K562 (cell line): Measurements from ENCODE around the gene ZNF575. TPM values are rescaled to one million over a fixed set of nuclear protein-coding genes. Genes with fewer than 3 reads are reported as not detected.
A peak's percentile ranks its signal among the peaks of the same experiment; 100 is the strongest.

Experiments used
- ATF1 ChIP-seq, 2 experiments: fragments of 450-650 bp in 1 of 2; IDR thresholded peaks; 2 replicates each; pipeline ENCODE4 v1.6.1; 2016; ENCODE audit warnings: missing compliant biosample characterization in 1 of 2, missing genetic modification characterization in 1 of 2
- DACH1 ChIP-seq: fragments of 450-650 bp; IDR thresholded peaks from 2 replicates; pipeline ENCODE4 v1.6.1; 2018; ENCODE audit not compliant: partially characterized antibody
- FOXJ2 ChIP-seq: fragments of 200-800 bp; sonication (Bioruptor generic); IDR thresholded peaks from 2 replicates; pipeline ENCODE4 v1.6.1; 2016; ENCODE audit warnings: missing genetic modification characterization, missing compliant biosample characterization
- HBP1 ChIP-seq: fragments of 450-650 bp; formaldehyde crosslinking; IDR thresholded peaks from 2 replicates; pipeline ENCODE4 v1.4.0; 2022; ENCODE audit warnings: missing genetic modification characterization
- KAT2B ChIP-seq: IDR thresholded peaks from one replicate; pipeline ENCODE4 v1.6.1; 2012; ENCODE audit warnings: low read depth, mild to moderate bottlenecking, control low read depth, inconsistent platforms, low read length, moderate library complexity
- MTA1 ChIP-seq: fragments of 450-650 bp; IDR thresholded peaks from 2 replicates; pipeline ENCODE4 v1.6.1; 2017; ENCODE audit warnings: borderline replicate concordance
- NCOR1 ChIP-seq: fragments of 450-650 bp; IDR thresholded peaks from 2 replicates; pipeline ENCODE4 v1.6.1; 2016; ENCODE audit warnings: mild to moderate bottlenecking, moderate library complexity
- OTX1 ChIP-seq: fragments of 450-650 bp; formaldehyde crosslinking; IDR thresholded peaks from 2 replicates; pipeline ENCODE4 v1.4.0; 2022; ENCODE audit warnings: mild to moderate bottlenecking
- RAD21 ChIP-seq, 2 experiments: fragments of 250-450 bp in 1 of 2; fragments of 450-650 bp in 1 of 2; sonication (Bioruptor Pico) in 1 of 2; formaldehyde crosslinking in 1 of 2; IDR thresholded peaks in 1 of 2; conservative IDR thresholded peaks in 1 of 2; 2 replicates each; pipeline versions ENCODE4 v1.4.0 to v1.8.0; 2020 to 2022; ENCODE audit warnings: mild to moderate bottlenecking in 2 of 2, moderate library complexity in 1 of 2
- XRCC4 ChIP-seq: IDR thresholded peaks from one replicate; pipeline ENCODE4 v1.6.1; 2011; ENCODE audit not compliant: insufficient read depth, insufficient read length; ENCODE audit errors: extremely low read depth
- ZFP36 ChIP-seq: fragments of 150-350 bp; IDR thresholded peaks from 2 replicates; pipeline ENCODE4 v1.6.1; 2018; ENCODE audit warnings: low read length, low read depth; ENCODE audit not compliant: partially characterized antibody
- ZNF76 ChIP-seq: fragments of 250-450 bp; sonication (Bioruptor Pico); IDR thresholded peaks from 2 replicates; pipeline ENCODE4 v1.4.0; 2020; ENCODE audit warnings: mild to moderate bottlenecking, moderate library complexity, borderline replicate concordance
- polyA plus RNA-seq, 8 experiments: library from polyadenylated mRNA; depleted of rRNA in 4 of 8; stranded (reverse) in 5 of 8; unstranded in 3 of 8; fragments of >200 nt; fragmentation: Nextera tagmentation in 2 of 8; fragmentation: Illumina TruSeq in 1 of 8; extraction: Ambion mirVana in 2 of 8; extraction: Trizol in 1 of 8; gene quantifications; 2 replicates each; pipeline versions ENCODE4 v1.2.1 to v1.2.3, GENCODE V29; 2011 to 2014; ENCODE audit warnings: inconsistent platforms in 1 of 8, missing spikeins in 1 of 8
- total RNA-seq, 7 experiments: library from RNA; depleted of rRNA in 6 of 7; stranded (reverse); fragments of >200 nt in 6 of 7; fragmentation: Illumina TruSeq in 2 of 7; extraction: Trizol in 2 of 7; gene quantifications; 2 replicates each; pipeline versions ENCODE4 v1.2.1 to v1.2.3, GENCODE V29; 2011 to 2021; ENCODE audit warnings: low replicate concordance in 1 of 7
- TF ChIP-seq, protein P1 (sequence below), 2 experiments: fragments of 450-650 bp; formaldehyde crosslinking in 1 of 2; IDR thresholded peaks; 2 replicates each; pipeline versions ENCODE4 v1.4.0 to v1.6.1; 2014 to 2020; ENCODE audit warnings: mild to moderate bottlenecking in 2 of 2, borderline replicate concordance in 1 of 2, low read depth in 1 of 2
- TF ChIP-seq, protein P2 (sequence below): sonication (generic); formaldehyde crosslinking; IDR thresholded peaks from 2 replicates; pipeline ENCODE4 v1.8.0; 2022; ENCODE audit warnings: missing genetic modification reagents, mild to moderate bottlenecking, borderline replicate concordance
- TF ChIP-seq, protein P3 (sequence below): sonication (generic); formaldehyde crosslinking; IDR thresholded peaks from 2 replicates; pipeline ENCODE4 v1.8.1; 2023; ENCODE audit warnings: mild to moderate bottlenecking, missing genetic modification reagents, moderate library complexity

The ZNF575 gene
- total and polyA plus RNA-seq, 9 of the 15 experiments (the other 6 are each of a cell fraction or from before 2014, with no cell fraction given), result 0.20 to 0.98 (median 0.32) TPM; not detected in 6

- no peak for TF ChIP-seq HBP1 (CRISPR knock-in tag)
- TF ChIP-seq FOXJ2 (tag), result no peak
- TF ChIP-seq KAT2B, result no peak
- TF ChIP-seq ZFP36, result no peak
- TF ChIP-seq DACH1, result peak; percentile 39
- no peak for TF ChIP-seq ZNF76 (CRISPR knock-in tag)
- TF ChIP-seq, protein P1, sequence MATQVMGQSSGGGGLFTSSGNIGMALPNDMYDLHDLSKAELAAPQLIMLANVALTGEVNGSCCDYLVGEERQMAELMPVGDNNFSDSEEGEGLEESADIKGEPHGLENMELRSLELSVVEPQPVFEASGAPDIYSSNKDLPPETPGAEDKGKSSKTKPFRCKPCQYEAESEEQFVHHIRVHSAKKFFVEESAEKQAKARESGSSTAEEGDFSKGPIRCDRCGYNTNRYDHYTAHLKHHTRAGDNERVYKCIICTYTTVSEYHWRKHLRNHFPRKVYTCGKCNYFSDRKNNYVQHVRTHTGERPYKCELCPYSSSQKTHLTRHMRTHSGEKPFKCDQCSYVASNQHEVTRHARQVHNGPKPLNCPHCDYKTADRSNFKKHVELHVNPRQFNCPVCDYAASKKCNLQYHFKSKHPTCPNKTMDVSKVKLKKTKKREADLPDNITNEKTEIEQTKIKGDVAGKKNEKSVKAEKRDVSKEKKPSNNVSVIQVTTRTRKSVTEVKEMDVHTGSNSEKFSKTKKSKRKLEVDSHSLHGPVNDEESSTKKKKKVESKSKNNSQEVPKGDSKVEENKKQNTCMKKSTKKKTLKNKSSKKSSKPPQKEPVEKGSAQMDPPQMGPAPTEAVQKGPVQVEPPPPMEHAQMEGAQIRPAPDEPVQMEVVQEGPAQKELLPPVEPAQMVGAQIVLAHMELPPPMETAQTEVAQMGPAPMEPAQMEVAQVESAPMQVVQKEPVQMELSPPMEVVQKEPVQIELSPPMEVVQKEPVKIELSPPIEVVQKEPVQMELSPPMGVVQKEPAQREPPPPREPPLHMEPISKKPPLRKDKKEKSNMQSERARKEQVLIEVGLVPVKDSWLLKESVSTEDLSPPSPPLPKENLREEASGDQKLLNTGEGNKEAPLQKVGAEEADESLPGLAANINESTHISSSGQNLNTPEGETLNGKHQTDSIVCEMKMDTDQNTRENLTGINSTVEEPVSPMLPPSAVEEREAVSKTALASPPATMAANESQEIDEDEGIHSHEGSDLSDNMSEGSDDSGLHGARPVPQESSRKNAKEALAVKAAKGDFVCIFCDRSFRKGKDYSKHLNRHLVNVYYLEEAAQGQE (IDR thresholded peaks at IDR 0.05; ENCODE audit: borderline replicate concordance), result no peak
- TF ChIP-seq, protein P1 (CRISPR knock-in tag; IDR thresholded peaks at IDR 0.05; ENCODE audit: low read depth), result no peak
- no peak for TF ChIP-seq ATF1 (CRISPR knock-in tag; IDR thresholded peaks at IDR 0.05)
- TF ChIP-seq ATF1 (tag; IDR thresholded peaks at IDR 0.05), result peak; percentile 28; the same call in 1 of the 2 replicates
- no peak for TF ChIP-seq OTX1
- TF ChIP-seq, protein P2, sequence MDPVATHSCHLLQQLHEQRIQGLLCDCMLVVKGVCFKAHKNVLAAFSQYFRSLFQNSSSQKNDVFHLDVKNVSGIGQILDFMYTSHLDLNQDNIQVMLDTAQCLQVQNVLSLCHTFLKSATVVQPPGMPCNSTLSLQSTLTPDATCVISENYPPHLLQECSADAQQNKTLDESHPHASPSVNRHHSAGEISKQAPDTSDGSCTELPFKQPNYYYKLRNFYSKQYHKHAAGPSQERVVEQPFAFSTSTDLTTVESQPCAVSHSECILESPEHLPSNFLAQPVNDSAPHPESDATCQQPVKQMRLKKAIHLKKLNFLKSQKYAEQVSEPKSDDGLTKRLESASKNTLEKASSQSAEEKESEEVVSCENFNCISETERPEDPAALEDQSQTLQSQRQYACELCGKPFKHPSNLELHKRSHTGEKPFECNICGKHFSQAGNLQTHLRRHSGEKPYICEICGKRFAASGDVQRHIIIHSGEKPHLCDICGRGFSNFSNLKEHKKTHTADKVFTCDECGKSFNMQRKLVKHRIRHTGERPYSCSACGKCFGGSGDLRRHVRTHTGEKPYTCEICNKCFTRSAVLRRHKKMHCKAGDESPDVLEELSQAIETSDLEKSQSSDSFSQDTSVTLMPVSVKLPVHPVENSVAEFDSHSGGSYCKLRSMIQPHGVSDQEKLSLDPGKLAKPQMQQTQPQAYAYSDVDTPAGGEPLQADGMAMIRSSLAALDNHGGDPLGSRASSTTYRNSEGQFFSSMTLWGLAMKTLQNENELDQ (CRISPR knock-in tag), result no peak
- TF ChIP-seq, protein P3, sequence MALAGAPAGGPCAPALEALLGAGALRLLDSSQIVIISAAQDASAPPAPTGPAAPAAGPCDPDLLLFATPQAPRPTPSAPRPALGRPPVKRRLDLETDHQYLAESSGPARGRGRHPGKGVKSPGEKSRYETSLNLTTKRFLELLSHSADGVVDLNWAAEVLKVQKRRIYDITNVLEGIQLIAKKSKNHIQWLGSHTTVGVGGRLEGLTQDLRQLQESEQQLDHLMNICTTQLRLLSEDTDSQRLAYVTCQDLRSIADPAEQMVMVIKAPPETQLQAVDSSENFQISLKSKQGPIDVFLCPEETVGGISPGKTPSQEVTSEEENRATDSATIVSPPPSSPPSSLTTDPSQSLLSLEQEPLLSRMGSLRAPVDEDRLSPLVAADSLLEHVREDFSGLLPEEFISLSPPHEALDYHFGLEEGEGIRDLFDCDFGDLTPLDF (CRISPR knock-in tag), result no peak
- TF ChIP-seq MTA1, result no peak
- TF ChIP-seq XRCC4, result no peak
- TF ChIP-seq RAD21 (CRISPR knock-in tag; conservative IDR thresholded peaks at IDR 0.05 in 1 of 2, IDR thresholded peaks at IDR 0.05 in 1 of 2), result no peak
- TF ChIP-seq NCOR1, result no peak
These were observed 27.0 kb upstream of the ZNF575 start (continued) for GRCh38 chr19:43505941-43506340.
